Endothelial cell of umbilical vein (primary cell): ENCODE data around the gene MCM8.

Experiments used
- EZH2 ChIP-seq: IDR thresholded peaks from 2 replicates; pipeline ENCODE4 v1.6.1; 2012; ENCODE audit warnings: borderline replicate concordance, low read depth, mild to moderate bottlenecking, moderate library complexity, low read length, inconsistent platforms; ENCODE audit not compliant: severe bottlenecking
- MAX ChIP-seq: IDR thresholded peaks from 2 replicates; pipeline ENCODE4 v1.6.1; 2011; ENCODE audit not compliant: insufficient read depth, insufficient read length

GRCh38 chr20:5945963-5946362 lies 4.5 kb upstream of the MCM8 start:
- TF ChIP-seq MAX: no peak
- no peak for TF ChIP-seq EZH2
